ENCODE measurements around the gene MMP13.
"Not testable (repeated sequence)": the region's sequence is repeated elsewhere in the genome, so short reads cannot be mapped to it uniquely, and the experiment has no call there.

The MMP13 gene

DNA sequence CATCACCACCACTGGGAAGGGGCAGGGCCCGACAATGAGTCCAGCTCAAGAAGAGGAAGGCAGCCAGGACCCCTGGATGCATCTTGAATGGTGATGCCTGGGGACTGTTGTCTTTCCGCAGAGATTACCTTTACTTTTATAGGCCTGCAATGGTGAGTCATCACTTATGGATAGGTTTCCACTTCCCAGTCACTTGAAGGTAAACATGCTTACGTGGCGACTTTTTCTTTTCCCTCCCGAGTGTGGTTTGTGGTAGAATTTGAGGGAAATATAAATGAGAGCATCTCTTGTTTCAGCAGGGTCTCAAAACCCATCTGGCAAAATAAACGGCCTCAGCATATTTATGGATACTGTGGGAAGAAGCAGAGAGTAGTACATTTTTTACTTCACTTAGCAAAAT lies at the start of gene MMP13:
Gene MMP13, minus strand, starts transcription at position 109 of the 400 bp plus-strand sequence. Its CDS starts 27 bp downstream, at position 82.
- TF ChIP-seq, protein P1, sequence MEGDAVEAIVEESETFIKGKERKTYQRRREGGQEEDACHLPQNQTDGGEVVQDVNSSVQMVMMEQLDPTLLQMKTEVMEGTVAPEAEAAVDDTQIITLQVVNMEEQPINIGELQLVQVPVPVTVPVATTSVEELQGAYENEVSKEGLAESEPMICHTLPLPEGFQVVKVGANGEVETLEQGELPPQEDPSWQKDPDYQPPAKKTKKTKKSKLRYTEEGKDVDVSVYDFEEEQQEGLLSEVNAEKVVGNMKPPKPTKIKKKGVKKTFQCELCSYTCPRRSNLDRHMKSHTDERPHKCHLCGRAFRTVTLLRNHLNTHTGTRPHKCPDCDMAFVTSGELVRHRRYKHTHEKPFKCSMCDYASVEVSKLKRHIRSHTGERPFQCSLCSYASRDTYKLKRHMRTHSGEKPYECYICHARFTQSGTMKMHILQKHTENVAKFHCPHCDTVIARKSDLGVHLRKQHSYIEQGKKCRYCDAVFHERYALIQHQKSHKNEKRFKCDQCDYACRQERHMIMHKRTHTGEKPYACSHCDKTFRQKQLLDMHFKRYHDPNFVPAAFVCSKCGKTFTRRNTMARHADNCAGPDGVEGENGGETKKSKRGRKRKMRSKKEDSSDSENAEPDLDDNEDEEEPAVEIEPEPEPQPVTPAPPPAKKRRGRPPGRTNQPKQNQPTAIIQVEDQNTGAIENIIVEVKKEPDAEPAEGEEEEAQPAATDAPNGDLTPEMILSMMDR (conservative IDR thresholded peaks at IDR 0.05; ENCODE audit: low read depth, low read length) = no peak
- no peak within 1 kb of the TSS for H3K4me3 ChIP-seq (ENCODE audit: low read length)
- no peak for DNase-seq (ENCODE audit: low read depth)

GRCh38 chr11:103004234-103004633 lies 48.7 kb upstream of the MMP13 start:
- DNase-seq (ENCODE audit: low read depth); H3K4me3 ChIP-seq (ENCODE audit: low read length): not testable (repeated sequence)

GRCh38 chr11:102994105-102994504 lies 38.6 kb upstream of the MMP13 start:
- no peak overlapping the region for H3K4me3 ChIP-seq (ENCODE audit: low read length)
- TF ChIP-seq, protein P1 (conservative IDR thresholded peaks at IDR 0.05; ENCODE audit: low read depth, low read length) = no peak
- DNase-seq (ENCODE audit: low read depth) = no peak

DNA sequence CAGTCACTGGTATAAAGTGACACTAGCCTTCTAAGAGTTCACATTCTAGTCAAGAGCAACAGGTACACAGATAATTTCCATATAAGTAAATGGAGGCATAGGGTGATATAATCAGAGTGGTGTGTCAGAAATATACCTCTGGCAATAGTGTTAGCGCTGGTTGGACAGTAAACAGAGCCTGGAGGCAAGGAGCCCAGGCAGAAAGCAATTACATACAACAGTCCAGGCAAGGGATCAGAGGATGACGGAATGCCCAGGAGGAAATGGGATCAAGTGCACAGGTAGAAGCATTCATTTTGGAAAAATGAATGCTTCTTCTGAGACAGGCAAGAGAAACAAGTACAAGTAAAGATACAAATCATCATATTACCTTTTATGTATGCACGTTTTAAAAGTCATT lies 36.2 kb upstream of the MMP13 start:
- DNase-seq (ENCODE audit: low read depth) = no peak
- H3K4me3 ChIP-seq (ENCODE audit: low read length) = no peak overlapping the region
- TF ChIP-seq, protein P1 (conservative IDR thresholded peaks at IDR 0.05; ENCODE audit: low read depth, low read length) = no peak

- TF ChIP-seq, protein P1 (conservative IDR thresholded peaks at IDR 0.05; ENCODE audit: low read depth, low read length) = no peak
- no peak for DNase-seq (ENCODE audit: low read depth)
- H3K4me3 ChIP-seq (ENCODE audit: low read length) = no peak overlapping the region
Observed at GRCh38 chr11:102990145-102990544, 34.6 kb upstream of the MMP13 start.

GRCh38 chr11:102989379-102990047 lies 34.0 kb upstream of the MMP13 start:
- no peak overlapping the region for H3K4me3 ChIP-seq (ENCODE audit: low read length)
- DNase-seq (ENCODE audit: low read depth) = no peak
- TF ChIP-seq, protein P1 (conservative IDR thresholded peaks at IDR 0.05; ENCODE audit: low read depth, low read length) = no peak

DNA sequence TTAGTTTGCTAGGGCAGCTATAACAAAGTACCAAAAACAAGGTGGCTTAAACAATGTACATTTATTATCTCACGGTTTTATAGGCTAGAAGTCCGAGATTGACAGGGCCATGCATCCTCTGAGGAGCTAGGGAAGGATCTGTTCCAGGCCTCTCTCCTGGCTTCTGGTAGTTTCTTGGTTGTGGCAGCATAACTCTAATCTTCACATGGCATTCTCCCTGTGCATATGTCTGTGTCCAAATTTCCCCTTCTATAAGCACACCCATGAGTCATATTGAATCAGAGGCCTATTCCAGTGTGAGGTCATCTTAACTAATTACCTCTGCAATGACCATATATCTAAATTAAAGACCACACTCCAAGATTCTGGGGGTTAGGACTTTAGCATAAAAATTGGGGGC lies 31.3 kb upstream of the MMP13 start:
- no peak overlapping the region for H3K4me3 ChIP-seq (ENCODE audit: low read length)
- DNase-seq (ENCODE audit: low read depth) = no peak
- TF ChIP-seq, protein P1 (conservative IDR thresholded peaks at IDR 0.05; ENCODE audit: low read depth, low read length) = no peak

All from retinal pigment epithelial cell (primary cell).